ENCODE results near the gene FAM47E. TPM values are rescaled to one million over a fixed set of nuclear protein-coding genes. Genes with fewer than 3 reads are reported as not detected.

The FAM47E gene
- total and polyA plus RNA-seq, 9 of the 15 experiments (the other 6 are each of a cell fraction or from before 2014, with no cell fraction given) = 3.7 to 15.6 (median 6.4) TPM

- TF ChIP-seq NFIX (CRISPR knock-in tag; IDR thresholded peaks at IDR 0.05; ENCODE audit: low read depth) (no peak), ZNF124 (CRISPR knock-in tag; IDR thresholded peaks at IDR 0.05) (no peak), TCFL5 (CRISPR knock-in tag; conservative IDR thresholded peaks at IDR 0.05) (no peak), ZNF41 (CRISPR knock-in tag; conservative IDR thresholded peaks at IDR 0.05) (no peak), IFI16 (CRISPR knock-in tag; IDR thresholded peaks at IDR 0.05) (no peak)
Measured at GRCh38 chr4:76315267-76315918, 63.9 kb downstream of the FAM47E start (continued).

- FAIRE-seq (no peak), DNase-seq (ENCODE audit: extremely low read depth in 1 of 4, low spot score in 3 of 4) (no peak), ATAC-seq (no peak)
- Histone ChIP-seq H4K20me1 (replicated peaks; ENCODE audit: control insufficient read depth, insufficient read depth, low read length) (no peaks in the 10 kb centered on the region), H3K79me2 (ENCODE audit: control insufficient read depth, insufficient read depth, low read length) (no peaks in the 10 kb centered on the region), H3K9me1 (ENCODE audit: control insufficient read depth, insufficient read depth, low read length) (no peaks in the 10 kb centered on the region), H3K36me3 (ENCODE audit: control insufficient read depth, insufficient read depth, low read length) (no peaks in the 10 kb centered on the region), H3K27ac (ENCODE audit: extremely low read depth, low read depth, low read length) (no peak overlapping the region), H3K4me1 (replicated peaks in 1 of 2; ENCODE audit: control insufficient read depth in 2 of 2, insufficient read depth in 2 of 2, low read length in 2 of 2) (no peaks in the 10 kb centered on the region), H3K4me2 (ENCODE audit: insufficient read depth, low read length) (no peak overlapping the region), H3K9me3 (replicated peaks; ENCODE audit: control insufficient read depth, insufficient read depth, low read depth, low read length) (no peaks in the 10 kb centered on the region; the same call in 1 of the 2 replicates), H3K27me3 (ENCODE audit: control insufficient read depth in 2 of 2, insufficient read depth in 2 of 2, low read length in 2 of 2) (no peaks in the 10 kb centered on the region), H2AFZ (ENCODE audit: low read depth, low read length) (no peak overlapping the region), H3K4me3 (no peak overlapping the region), H3K9ac (ENCODE audit: insufficient read depth in 1 of 2, low read depth in 2 of 2, low read length in 2 of 2) (no peak overlapping the region)
- TF ChIP-seq TRIM28 (IDR thresholded peaks at IDR 0.05) = peak; percentile 43; the same call in 1 of the 2 replicates
- 0 out of 4 replicates have a peak, but pooled peaks of 1 of the 2 experiments have one; percentile 18 for TF ChIP-seq TRIM24 (IDR thresholded peaks at IDR 0.05)
- no peak for TF ChIP-seq RBM39 (optimal IDR thresholded peaks at IDR 0.05; ENCODE audit: low read depth, low read length)
- TF ChIP-seq ZSCAN29 (IDR thresholded peaks at IDR 0.05) = no peak
- TF ChIP-seq MEIS2 (IDR thresholded peaks at IDR 0.05; ENCODE audit: partially characterized antibody) = no peak
- TF ChIP-seq, protein P1, sequence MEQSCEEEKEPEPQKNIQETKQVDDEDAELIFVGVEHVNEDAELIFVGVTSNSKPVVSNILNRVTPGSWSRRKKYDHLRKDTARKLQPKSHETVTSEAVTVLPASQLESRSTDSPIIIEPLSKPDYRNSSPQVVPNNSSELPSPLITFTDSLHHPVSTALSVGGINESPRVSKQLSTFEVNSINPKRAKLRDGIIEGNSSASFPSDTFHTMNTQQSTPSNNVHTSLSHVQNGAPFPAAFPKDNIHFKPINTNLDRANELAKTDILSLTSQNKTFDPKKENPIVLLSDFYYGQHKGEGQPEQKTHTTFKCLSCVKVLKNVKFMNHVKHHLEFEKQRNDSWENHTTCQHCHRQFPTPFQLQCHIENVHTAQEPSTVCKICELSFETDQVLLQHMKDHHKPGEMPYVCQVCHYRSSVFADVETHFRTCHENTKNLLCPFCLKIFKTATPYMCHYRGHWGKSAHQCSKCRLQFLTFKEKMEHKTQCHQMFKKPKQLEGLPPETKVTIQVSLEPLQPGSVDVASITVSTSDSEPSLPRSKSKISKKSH (CRISPR knock-in tag; IDR thresholded peaks at IDR 0.05) = 0 out of 2 replicates have a peak, but pooled peaks have one; percentile 20
- intact Hi-C loops (cut with micrococcal nuclease) (no loop called here), in situ Hi-C loops (cut with MboI) (no loop called here)
- BruUV-seq (replicated peaks) = no TSS peak
- CTCF ChIA-PET (ENCODE audit: low intra/inter-chr PET ratio) = no interaction called here
- 0% methylated on average over 1 of the region's 1 CpG for WGBS (ENCODE audit: insufficient coverage, low coverage, missing lambda C conversion rate)
- POLR2A ChIA-PET = no interaction called here
Measured at GRCh38 chr4:76316131-76316530, 64.6 kb downstream of the FAM47E start.
